HUES6 (cell line): ENCODE measurements around the gene MSMB.
"Not testable (repeated sequence)": the region's sequence is repeated elsewhere in the genome, so short reads cannot be mapped to it uniquely, and the experiment has no call there.

Source experiments
- H3K27ac ChIP-seq: 2 replicates; pipeline ENCODE4 v1.7.0; 2013; ENCODE audit warnings: low read depth, mild to moderate bottlenecking, low read length, inconsistent platforms
- H3K27me3 ChIP-seq: 2 replicates; pipeline ENCODE4 v1.6.1; 2013; ENCODE audit warnings: low read length; ENCODE audit not compliant: control insufficient read depth, insufficient read depth
- H3K36me3 ChIP-seq: 2 replicates; pipeline ENCODE4 v1.6.1; 2013; ENCODE audit warnings: low read length; ENCODE audit not compliant: control insufficient read depth, insufficient read depth
- H3K4me1 ChIP-seq: 2 replicates; pipeline ENCODE4 v1.6.1; 2013; ENCODE audit warnings: low read length; ENCODE audit not compliant: control insufficient read depth, insufficient read depth
- H3K4me3 ChIP-seq: 2 replicates; pipeline ENCODE4 v1.5.1; 2013; ENCODE audit warnings: low read depth, low read length
- H3K9ac ChIP-seq: one replicate; pipeline ENCODE4 v1.6.1; 2013; ENCODE audit warnings: mild to moderate bottlenecking, low read length
- H3K9me3 ChIP-seq: 2 replicates; pipeline ENCODE4 v1.6.1; 2013; ENCODE audit warnings: low read depth, low read length; ENCODE audit not compliant: control insufficient read depth, insufficient read depth

Gene MSMB

DNA sequence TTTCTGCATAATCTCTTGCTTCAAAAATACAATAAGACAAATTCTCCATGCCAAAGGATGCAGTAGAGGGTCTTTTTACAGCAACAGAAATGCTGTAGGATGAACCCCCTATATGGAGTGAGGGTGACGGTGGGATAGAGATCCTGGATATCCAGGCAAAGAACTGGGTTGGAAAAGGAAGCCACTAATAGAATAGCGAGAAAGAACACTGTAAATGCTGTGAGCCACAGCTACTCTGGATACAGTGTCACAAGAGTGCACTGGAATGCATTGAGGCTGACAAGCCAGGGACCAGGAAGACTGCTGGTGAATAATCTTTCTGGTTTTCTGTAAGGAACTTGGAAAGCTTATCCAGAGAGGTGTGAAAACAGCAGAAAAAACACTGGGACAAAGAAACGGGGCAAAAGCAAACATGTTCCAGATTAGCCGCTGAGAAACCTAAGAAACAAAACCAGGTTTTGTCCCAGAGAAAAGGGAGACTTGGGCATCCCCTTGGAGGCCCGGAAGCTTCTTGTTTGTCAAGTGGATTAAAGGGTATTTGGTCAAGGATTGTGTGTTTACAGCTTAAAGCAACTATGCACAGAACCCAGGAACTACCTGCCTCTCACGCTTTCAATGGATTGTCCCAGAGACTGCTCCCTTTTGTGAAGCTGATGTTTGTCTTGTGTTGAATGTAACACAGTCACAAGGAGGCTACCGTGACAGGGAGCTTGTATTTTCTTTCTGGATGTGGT, 6.2 kb upstream of the MSMB start:
- H3K4me3 ChIP-seq = no peak overlapping the region

DNA sequence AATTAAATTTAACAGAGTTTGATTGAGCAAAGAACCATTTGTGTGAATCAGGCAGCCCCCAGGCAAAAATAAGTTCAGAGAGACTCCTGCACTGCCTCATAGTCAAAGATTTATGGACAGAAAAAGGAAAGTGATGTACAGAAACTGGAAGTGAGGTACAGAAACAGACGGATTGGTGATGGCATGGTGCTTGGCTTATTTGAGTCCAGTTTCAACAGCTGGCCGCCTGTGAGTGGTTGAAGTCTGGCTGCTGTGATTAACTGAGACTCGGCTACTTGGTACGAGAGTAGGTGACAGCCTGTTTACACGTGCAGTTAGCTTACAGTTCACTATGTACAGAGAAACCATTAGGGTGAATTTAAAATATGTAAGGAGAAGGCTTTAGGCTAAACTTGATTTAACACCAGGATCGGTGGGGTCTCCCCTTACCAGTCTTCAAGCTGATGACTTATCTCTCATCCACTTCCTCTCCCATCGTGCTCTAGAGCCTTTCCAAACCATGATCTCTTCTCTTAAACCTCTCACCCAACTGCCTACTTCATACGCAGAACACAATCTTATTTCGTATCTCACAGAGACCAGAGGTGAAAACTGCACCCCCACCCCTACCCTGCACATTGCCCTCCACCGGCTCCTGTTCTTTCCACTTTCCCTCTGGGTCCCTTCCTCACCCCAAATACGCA, 5.0 kb upstream of the MSMB start:
- no peaks in the 10 kb centered on the region for H3K27me3 ChIP-seq

More for the DNA sequence above, 6.2 kb upstream of the MSMB start:
- Histone ChIP-seq H3K4me1 (peaks cover 49% of the 10 kb centered on the region), H3K9ac (no peak overlapping the region), H3K9me3 (no peaks in the 10 kb centered on the region; the same call in 1 of the 2 replicates), H3K36me3 (no peaks in the 10 kb centered on the region), H3K27ac (no peak overlapping the region; the same call in 1 of the 2 replicates), H3K27me3 (no peaks in the 10 kb centered on the region)

DNA sequence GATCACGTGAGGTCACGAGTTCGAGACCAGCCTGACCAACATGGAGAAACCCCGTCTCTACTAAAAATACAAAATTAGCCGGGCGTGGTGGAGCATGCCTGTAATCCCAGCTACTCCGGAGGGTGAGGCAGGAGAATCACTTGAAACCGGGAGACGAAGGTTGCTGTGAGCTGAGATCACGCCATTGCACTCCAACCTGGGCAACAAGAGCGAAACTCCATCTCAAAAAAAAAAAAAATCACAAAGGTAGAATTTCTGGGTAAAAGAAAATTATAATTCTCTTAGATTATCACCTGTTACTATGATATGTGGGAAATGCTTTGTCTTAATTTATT, 3.4 kb upstream of the MSMB start:
- H3K27me3 ChIP-seq, H3K4me3 ChIP-seq, H3K27ac ChIP-seq, H3K9me3 ChIP-seq, H3K9ac ChIP-seq, H3K36me3 ChIP-seq: not testable (repeated sequence)
- peaks cover 38% of the 10 kb centered on the region for H3K4me1 ChIP-seq

More for the DNA sequence above, 5.0 kb upstream of the MSMB start:
- Histone ChIP-seq H3K4me3 (no peak overlapping the region), H3K9me3 (no peaks in the 10 kb centered on the region), H3K27ac (no peak overlapping the region; the same call in 1 of the 2 replicates), H3K4me1 (peaks cover 49% of the 10 kb centered on the region), H3K36me3 (no peaks in the 10 kb centered on the region), H3K9ac (no peak overlapping the region)

DNA sequence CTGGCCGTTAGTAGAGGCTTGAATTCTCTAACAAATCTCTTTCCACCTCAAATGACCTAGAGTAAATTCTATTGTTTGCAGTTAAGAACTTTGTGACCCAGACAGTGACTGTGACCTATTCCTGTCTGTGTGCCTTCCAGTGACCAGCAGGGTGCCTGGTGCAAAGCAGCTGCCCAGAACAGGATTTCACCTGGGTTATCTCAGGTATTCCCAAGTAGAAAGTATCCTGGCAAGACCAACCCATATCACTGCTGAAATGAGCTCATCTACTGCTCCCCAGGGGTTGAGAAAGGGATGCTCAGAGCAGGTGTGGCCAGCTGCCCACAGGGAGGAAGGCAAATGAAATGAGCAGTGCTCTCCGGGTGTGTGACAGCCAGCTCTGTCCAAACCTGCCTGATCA, 2.1 kb upstream of the MSMB start:
- Histone ChIP-seq H3K36me3 (no peaks in the 10 kb centered on the region), H3K4me1 (peaks cover 24% of the 10 kb centered on the region), H3K27me3 (no peaks in the 10 kb centered on the region), H3K9ac (no peak overlapping the region), H3K9me3 (no peaks in the 10 kb centered on the region), H3K4me3 (no peak overlapping the region), H3K27ac (no peak overlapping the region)

DNA sequence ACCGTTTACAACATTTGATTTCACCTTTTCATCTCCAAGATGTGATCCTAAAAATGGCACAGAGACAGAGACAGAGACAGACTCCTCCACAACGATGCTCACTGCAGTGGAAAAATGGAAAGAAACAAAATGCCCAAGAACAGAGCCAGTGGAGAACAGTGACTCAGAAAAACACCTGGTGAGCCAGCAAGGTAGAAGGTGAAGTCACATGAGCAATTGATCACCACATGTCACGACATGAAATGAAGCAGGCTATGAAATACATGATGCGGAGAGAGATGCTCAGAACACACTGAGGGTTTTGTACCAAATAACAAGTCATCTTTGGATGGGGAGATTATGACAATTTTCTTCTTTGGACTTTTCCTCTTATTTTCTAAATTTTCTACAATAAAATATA, 3.5 kb downstream of the MSMB start:
- no peak overlapping the region for H3K9ac ChIP-seq
- H3K4me1 ChIP-seq = no peaks in the 10 kb centered on the region
- no peaks in the 10 kb centered on the region for H3K36me3 ChIP-seq
- H3K9me3 ChIP-seq = no peaks in the 10 kb centered on the region
- no peaks in the 10 kb centered on the region for H3K27me3 ChIP-seq
- H3K27ac ChIP-seq = no peak overlapping the region
- H3K4me3 ChIP-seq = no peak overlapping the region

DNA sequence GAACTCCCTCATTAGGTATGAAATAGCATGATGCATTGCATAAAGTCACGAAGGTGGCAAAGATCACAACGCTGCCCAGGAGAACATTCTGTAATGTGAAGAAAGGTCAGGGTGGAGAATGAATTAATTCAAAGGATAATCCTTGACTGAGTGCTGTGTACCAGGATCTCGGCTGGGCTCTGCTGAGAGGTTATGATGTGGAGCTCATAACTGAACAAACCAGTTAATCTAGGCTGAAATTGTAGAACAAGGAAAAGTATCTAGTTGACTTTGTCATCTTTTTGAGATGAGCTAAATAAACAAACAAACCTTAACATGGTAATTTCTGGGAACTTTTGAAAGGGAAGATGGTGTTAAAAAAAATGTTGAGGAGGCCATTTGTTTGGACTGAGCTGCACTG, 6.1 kb downstream of the MSMB start:
- no peaks in the 10 kb centered on the region for H3K36me3 ChIP-seq
- H3K27me3 ChIP-seq = no peaks in the 10 kb centered on the region
- no peak overlapping the region for H3K4me3 ChIP-seq
- H3K9ac ChIP-seq = no peak overlapping the region
- no peaks in the 10 kb centered on the region for H3K9me3 ChIP-seq
- no peaks in the 10 kb centered on the region; the same call in 1 of the 2 replicates for H3K4me1 ChIP-seq
- H3K27ac ChIP-seq = no peak overlapping the region

DNA sequence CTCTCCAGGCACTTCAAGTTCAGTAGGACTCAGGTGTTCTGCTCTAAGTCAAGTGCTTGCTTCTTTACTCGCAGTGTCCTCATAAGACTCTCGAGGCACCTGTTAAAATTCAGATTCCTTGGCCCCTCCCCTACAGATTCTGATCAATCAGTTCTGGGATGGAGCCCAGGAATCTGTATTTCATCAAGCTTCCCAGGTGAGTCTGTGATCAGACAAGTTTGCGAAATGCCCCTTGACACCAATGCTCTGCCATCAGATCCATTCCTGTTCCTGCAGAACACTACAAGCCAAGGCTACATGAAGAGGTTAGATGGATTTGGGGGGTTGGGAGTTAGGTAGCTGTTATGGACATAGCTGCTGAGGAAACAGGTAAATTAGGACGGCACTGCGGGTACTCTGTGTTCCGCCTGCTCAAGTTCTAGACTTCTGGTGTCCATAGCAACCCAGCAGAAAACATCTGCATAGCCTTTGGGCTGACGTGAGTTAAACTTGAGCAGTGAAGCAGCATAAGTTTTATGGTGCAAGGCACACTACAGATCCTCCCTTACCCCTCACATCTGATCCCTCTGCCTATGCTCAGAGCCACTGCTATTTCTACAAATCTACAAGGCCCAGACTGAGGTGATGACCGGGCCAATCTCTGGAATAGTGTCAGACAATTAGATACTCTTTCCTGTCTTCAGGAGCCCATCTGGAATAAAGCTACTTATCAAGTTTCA, 8.8 kb downstream of the MSMB start:
- H3K27ac ChIP-seq = no peak overlapping the region
- no peak overlapping the region for H3K4me3 ChIP-seq
- no peaks in the 10 kb centered on the region; the same call in 1 of the 2 replicates for H3K4me1 ChIP-seq
- H3K36me3 ChIP-seq = no peaks in the 10 kb centered on the region
- no peaks in the 10 kb centered on the region for H3K9me3 ChIP-seq
- H3K27me3 ChIP-seq = no peaks in the 10 kb centered on the region
- no peak overlapping the region for H3K9ac ChIP-seq

DNA sequence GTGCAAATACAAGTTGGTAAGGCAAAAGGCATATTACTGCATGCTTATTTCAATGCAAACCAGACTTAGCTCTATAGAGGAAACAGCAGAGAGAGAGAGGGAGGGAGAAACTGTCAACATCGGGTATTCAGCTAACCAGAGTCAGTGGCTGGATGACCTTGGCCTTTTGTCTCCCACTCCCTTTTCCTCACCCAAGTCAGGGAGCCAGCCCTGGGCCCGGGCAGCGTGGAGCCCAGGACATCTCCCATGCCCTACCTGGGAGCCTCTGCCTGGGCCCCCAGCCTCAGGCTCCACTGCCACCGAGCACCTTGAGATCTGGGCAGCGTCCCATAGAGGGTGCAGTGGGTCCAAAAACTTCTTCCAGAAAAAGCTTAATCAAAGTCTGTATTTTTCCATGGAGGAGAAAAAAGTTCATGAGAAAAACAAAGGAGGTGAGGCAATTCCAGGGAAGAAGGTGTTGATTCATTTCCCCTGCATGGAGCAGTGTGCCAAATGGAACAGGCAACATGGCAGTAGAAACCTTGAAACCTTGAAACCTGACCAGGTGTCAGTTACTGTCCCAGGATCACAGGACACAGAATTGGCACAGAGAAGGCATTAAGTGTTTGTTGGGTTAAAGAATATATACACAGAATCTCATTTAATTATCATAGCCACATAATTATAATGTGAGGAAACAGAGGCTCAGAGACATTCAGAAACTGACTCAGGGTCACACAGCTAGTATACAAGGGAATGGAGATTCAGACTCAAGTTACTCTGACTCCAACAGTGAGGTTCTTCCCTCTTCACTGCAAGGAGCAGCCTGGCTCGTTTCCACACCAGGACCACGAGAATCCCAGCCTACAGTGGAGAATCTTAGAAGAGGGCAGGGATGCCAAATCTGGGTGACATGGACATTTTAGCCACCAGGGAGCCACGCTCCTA, 9.9 kb downstream of the MSMB start:
- H3K9me3 ChIP-seq = no peaks in the 10 kb centered on the region
- no peaks in the 10 kb centered on the region; the same call in 1 of the 2 replicates for H3K4me1 ChIP-seq
- H3K27ac ChIP-seq = no peak overlapping the region
- no peaks in the 10 kb centered on the region for H3K36me3 ChIP-seq
- H3K27me3 ChIP-seq = no peaks in the 10 kb centered on the region
- no peak overlapping the region for H3K9ac ChIP-seq
- H3K4me3 ChIP-seq = no peak overlapping the region

DNA sequence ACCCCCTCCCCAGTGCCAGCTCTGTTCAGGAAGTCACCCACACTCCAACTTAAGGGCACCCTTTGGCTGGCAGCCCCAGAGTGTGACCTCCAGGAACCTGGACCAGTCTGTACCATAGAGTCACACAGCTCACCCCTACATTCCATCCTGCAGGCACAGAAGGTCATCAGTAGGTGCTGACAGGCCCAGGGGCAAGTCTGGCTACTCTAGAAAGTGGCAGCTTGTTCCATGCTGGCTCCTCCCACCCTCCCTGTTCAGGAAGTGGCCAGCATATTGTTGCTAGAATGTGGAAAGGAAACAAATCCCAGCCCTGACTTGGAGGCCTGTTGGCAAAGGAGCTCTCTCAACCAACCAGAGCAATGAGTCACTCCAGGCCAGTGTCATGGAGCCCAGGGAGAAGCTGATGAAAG, 12.5 kb downstream of the MSMB start:
- Histone ChIP-seq H3K36me3 (no peaks in the 10 kb centered on the region), H3K4me3 (no peak overlapping the region), H3K9ac (no peak overlapping the region), H3K27me3 (no peaks in the 10 kb centered on the region), H3K9me3 (no peaks in the 10 kb centered on the region), H3K27ac (no peak overlapping the region), H3K4me1 (peaks cover 14% of the 10 kb centered on the region)

DNA sequence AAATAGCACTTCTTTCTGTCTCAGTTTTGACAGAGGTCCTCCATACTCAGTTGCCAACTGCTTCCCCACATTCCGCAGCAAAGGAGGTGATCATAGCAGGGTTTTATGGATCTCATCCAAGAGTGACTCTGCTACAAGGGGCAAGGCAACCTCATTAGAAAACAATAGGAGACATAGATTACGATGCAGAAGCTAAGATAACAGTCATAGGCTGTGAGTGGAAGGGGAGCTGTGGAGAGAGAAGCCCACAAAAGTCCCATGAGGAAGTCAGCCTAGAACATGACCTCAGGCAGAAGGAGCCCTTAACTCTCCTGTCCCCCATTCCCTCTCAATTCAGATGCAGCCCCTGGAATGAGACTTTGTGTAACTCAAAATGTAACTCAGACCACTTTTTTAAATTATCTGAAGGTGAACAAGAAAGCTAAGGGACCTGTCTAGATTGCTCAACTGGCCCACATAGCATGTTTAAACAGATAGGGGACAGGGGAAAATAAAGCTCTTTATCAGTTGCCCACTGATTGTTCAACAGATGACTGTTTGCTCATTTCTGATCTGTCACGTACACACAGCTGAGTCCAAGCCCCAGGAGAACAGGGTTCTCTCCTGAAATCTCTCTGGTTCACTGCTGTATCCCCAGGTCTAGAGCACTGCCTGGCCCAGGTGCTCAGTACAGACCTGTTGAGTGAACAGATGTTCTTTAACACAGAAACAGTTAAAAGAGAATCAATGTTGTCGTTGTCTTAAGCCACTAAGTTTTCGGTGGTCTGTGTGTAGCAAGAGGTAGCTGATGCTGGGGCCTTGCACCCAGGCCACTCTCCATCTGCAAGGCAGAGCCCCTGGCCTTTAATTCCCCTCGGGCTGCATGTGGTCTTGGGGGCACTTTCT, 14.2 kb downstream of the MSMB start:
- no peaks in the 10 kb centered on the region for H3K27me3 ChIP-seq
- no peaks in the 10 kb centered on the region for H3K36me3 ChIP-seq
- no peak overlapping the region for H3K4me3 ChIP-seq
- H3K4me1 ChIP-seq = peaks cover 14% of the 10 kb centered on the region
- H3K9ac ChIP-seq = no peak overlapping the region
- no peaks in the 10 kb centered on the region for H3K9me3 ChIP-seq
- no peak overlapping the region for H3K27ac ChIP-seq
